ENCODE results near the gene PPIE.
"Not testable (repeated sequence)": the region's sequence is repeated elsewhere in the genome, so short reads cannot be mapped to it uniquely, and the experiment has no call there.

PPIE gene

GRCh38 chr1:39757501-39757900 is 18.8 kb downstream of the PPIE start:
- Histone ChIP-seq H3K4me1 (no peaks in the 10 kb centered on the region), H3K36me3 (replicated peaks) (peaks cover 46% of the 10 kb centered on the region), H3K27me3 (ENCODE audit: low read depth) (no peaks in the 10 kb centered on the region), H3K9me3 (no peaks in the 10 kb centered on the region), H3K4me3 (no peak overlapping the region)
- in situ Hi-C loops (cut with MboI; ENCODE audit: low sequenced_read_pairs), result no loop called here
- DNase-seq (ENCODE audit: low spot score in 2 of 2), result no peak

GRCh38 chr1:39758556-39759435 is 20.1 kb downstream of the PPIE start:
- DNase-seq (ENCODE audit: low spot score in 2 of 2), result no peak
- H3K27me3 ChIP-seq (ENCODE audit: low read depth), result no peaks in the 10 kb centered on the region
- no peaks in the 10 kb centered on the region for H3K4me1 ChIP-seq
- in situ Hi-C loops (cut with MboI; ENCODE audit: low sequenced_read_pairs), result no loop called here
- H3K4me3 ChIP-seq, result no peak overlapping the region
- peaks cover 33% of the 10 kb centered on the region for H3K36me3 ChIP-seq (replicated peaks)
- H3K9me3 ChIP-seq, result no peaks in the 10 kb centered on the region

GRCh38 chr1:39759436-39759726 is 20.7 kb downstream of the PPIE start:
- Histone ChIP-seq H3K27me3 (ENCODE audit: low read depth) (no peaks in the 10 kb centered on the region), H3K36me3 (replicated peaks) (peaks cover 27% of the 10 kb centered on the region), H3K4me1 (no peaks in the 10 kb centered on the region), H3K4me3 (no peak overlapping the region), H3K9me3 (no peaks in the 10 kb centered on the region)
- in situ Hi-C loops (cut with MboI; ENCODE audit: low sequenced_read_pairs), result no loop called here
- no peak for DNase-seq (ENCODE audit: low spot score in 2 of 2)

- H3K36me3 ChIP-seq (replicated peaks), result peaks cover 18% of the 10 kb centered on the region
- DNase-seq (ENCODE audit: low spot score in 2 of 2), result no peak
- no peaks in the 10 kb centered on the region for H3K9me3 ChIP-seq
- no peaks in the 10 kb centered on the region for H3K27me3 ChIP-seq (ENCODE audit: low read depth)
- in situ Hi-C loops (cut with MboI; ENCODE audit: low sequenced_read_pairs), result no loop called here
- no peaks in the 10 kb centered on the region for H3K4me1 ChIP-seq
- no peak overlapping the region for H3K4me3 ChIP-seq
These were observed 21.7 kb downstream of the PPIE start for GRCh38 chr1:39760074-39761008.

GRCh38 chr1:39761016-39761415 is 22.3 kb downstream of the PPIE start:
- in situ Hi-C loops (cut with MboI; ENCODE audit: low sequenced_read_pairs), result no loop called here
- no peaks in the 10 kb centered on the region for H3K4me1 ChIP-seq
- no peaks in the 10 kb centered on the region for H3K27me3 ChIP-seq (ENCODE audit: low read depth)
- H3K36me3 ChIP-seq (replicated peaks), result peaks cover 15% of the 10 kb centered on the region
- H3K4me3 ChIP-seq, result no peak overlapping the region
- no peak for DNase-seq (ENCODE audit: low spot score in 2 of 2)
- H3K9me3 ChIP-seq, result no peaks in the 10 kb centered on the region

- H3K27me3 ChIP-seq (ENCODE audit: low read depth), result no peaks in the 10 kb centered on the region
- H3K9me3 ChIP-seq, result no peaks in the 10 kb centered on the region
- no peak for DNase-seq (ENCODE audit: low spot score in 2 of 2)
- H3K4me3 ChIP-seq, result no peak overlapping the region
- H3K4me1 ChIP-seq, result no peaks in the 10 kb centered on the region
- in situ Hi-C loops (cut with MboI; ENCODE audit: low sequenced_read_pairs), result no loop called here
- peaks cover 15% of the 10 kb centered on the region for H3K36me3 ChIP-seq (replicated peaks)
These were observed 23.0 kb downstream of the PPIE start for GRCh38 chr1:39761557-39762260.

GRCh38 chr1:39762550-39763540 is 24.2 kb downstream of the PPIE start:
- DNase-seq (ENCODE audit: low spot score in 2 of 2), result no peak
- in situ Hi-C loops (cut with MboI; ENCODE audit: low sequenced_read_pairs), result no loop called here
- Histone ChIP-seq H3K4me3 (no peak overlapping the region), H3K27me3 (ENCODE audit: low read depth) (no peaks in the 10 kb centered on the region), H3K36me3 (replicated peaks) (peaks cover 5% of the 10 kb centered on the region), H3K4me1 (no peaks in the 10 kb centered on the region), H3K9me3 (no peaks in the 10 kb centered on the region)

GRCh38 chr1:39763619-39764374 is 25.1 kb downstream of the PPIE start:
- DNase-seq (ENCODE audit: low spot score in 2 of 2); H3K4me1 ChIP-seq; in situ Hi-C loops (cut with MboI; ENCODE audit: low sequenced_read_pairs); H3K27me3 ChIP-seq (ENCODE audit: low read depth); H3K9me3 ChIP-seq; H3K4me3 ChIP-seq; H3K36me3 ChIP-seq (replicated peaks): not testable (repeated sequence)

GRCh38 chr1:39764512-39764911 is 25.8 kb downstream of the PPIE start:
- in situ Hi-C loops (cut with MboI; ENCODE audit: low sequenced_read_pairs); H3K4me3 ChIP-seq; H3K4me1 ChIP-seq; DNase-seq (ENCODE audit: low spot score in 2 of 2); H3K9me3 ChIP-seq; H3K27me3 ChIP-seq (ENCODE audit: low read depth); H3K36me3 ChIP-seq (replicated peaks): not testable (repeated sequence)

DNA sequence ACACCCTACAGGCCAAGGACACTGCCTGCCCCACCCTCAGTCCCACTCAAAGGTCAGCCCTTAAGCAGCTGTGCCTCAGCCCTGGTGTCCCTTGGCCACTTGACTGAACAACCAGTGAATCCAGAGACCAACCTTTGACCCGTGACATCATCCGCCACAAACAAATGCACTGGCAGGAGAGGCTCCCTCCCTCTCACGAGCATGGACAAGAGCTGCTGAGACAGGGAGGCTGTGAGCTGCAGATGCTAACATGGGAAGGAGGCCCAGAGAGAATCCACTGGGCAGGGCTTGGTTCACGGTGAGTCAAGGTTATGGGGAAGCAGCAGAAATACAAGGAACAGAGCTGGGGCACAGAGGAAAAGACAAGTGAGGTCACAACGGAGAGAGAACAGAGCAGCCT is 27.8 kb downstream of the PPIE start:
- in situ Hi-C loops (cut with MboI; ENCODE audit: low sequenced_read_pairs); H3K4me1 ChIP-seq; DNase-seq (ENCODE audit: low spot score in 2 of 2); H3K36me3 ChIP-seq (replicated peaks); H3K27me3 ChIP-seq (ENCODE audit: low read depth); H3K9me3 ChIP-seq; H3K4me3 ChIP-seq: not testable (repeated sequence)

DNA sequence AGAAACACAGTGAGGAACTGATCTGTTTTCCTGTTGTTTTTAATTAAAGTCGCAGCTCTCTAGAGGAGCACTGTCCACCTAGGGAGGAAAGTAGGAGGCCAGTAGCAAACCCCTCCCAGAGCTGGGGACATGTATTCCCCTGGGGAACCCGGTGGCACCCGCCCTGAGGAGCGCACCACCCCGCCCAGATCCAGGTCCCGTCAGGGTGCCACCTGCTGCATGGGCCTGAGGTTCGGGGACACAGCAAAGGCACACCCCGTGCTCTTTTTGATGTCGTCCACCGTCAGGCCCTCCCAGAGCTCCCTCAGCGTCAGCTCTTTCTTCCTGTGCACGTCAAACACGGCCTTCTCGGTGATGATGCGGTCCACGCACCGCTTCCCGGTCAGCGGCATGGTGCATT is 30.8 kb downstream of the PPIE start:
- DNase-seq (ENCODE audit: low spot score in 2 of 2); H3K4me3 ChIP-seq; H3K9me3 ChIP-seq; H3K36me3 ChIP-seq (replicated peaks); in situ Hi-C loops (cut with MboI; ENCODE audit: low sequenced_read_pairs); H3K27me3 ChIP-seq (ENCODE audit: low read depth); H3K4me1 ChIP-seq: not testable (repeated sequence)

DNA sequence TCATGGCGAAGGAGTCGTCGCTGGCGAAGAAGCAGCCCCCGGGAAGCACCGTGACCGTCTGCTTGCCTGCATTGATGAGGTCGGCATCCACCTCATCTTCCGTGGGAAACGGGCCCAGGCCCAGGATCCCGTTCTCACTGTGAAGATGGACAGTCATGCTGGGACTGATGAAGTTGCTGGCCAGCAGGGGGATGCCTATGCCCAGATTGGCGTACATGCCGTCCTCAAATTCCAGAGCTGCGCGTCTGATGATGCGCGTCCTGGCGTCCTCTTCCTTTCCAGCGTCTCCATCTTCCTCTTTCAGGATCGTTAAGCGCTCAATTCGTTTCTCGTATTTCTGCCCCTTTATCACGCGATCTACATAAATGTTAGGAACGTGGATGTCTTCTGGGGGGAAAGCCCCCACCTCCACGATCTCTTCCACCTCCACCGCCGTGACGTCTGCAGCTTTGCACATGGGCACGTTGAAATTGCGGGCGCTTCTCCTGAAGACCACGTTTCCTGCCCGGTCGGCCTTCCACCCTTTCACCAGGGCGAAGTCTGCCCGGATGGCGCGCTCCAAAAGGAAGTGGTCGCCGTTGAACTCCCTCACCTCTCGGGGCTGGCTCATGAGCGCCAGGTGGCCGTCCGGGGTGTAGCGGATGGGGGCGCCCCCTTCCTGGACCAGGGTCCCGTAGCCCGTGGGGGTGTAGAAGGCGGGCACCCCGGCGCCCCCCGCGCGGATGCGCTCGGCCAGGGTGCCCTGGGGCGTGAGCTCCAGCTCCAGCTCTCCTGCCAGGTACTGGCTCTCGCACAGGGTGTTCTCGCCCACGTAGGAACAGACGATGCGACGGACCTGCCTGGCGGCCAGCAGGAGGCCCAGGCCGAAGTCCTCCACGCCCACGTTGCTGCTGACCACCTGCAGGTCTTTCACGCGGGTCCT is 31.7 kb downstream of the PPIE start:
- H3K36me3 ChIP-seq (replicated peaks); H3K4me3 ChIP-seq; in situ Hi-C loops (cut with MboI; ENCODE audit: low sequenced_read_pairs); H3K9me3 ChIP-seq; H3K4me1 ChIP-seq; H3K27me3 ChIP-seq (ENCODE audit: low read depth); DNase-seq (ENCODE audit: low spot score in 2 of 2): not testable (repeated sequence)

Measured in HAP-1 (cell line).